BE2C (cell line): ENCODE results near the gene DKK3.

Experiments
- DNase-seq: peaks from one replicate; pipeline ENCODE4 v3.0.0-alpha.2; 2020
- H3K27me3 ChIP-seq: fragments of 250-450 bp; sonication (Bioruptor Pico); 2 replicates; pipeline ENCODE4 v1.5.1; 2020; ENCODE audit warnings: mild to moderate bottlenecking
- H3K36me3 ChIP-seq: fragments of 250-450 bp; sonication (Bioruptor Pico); 2 replicates; pipeline ENCODE4 v1.5.1; 2020; ENCODE audit warnings: mild to moderate bottlenecking
- H3K4me1 ChIP-seq: fragments of 250-450 bp; sonication (Bioruptor Pico); 2 replicates; pipeline ENCODE4 v1.5.1; 2020
- H3K4me3 ChIP-seq: 2 replicates; pipeline ENCODE4 v1.5.1; 2011; ENCODE audit warnings: low read depth, low read length
- H3K9me3 ChIP-seq: fragments of 250-450 bp; sonication (Bioruptor Pico); 2 replicates; pipeline ENCODE4 v1.5.1; 2020
- TF ChIP-seq, protein P1 (sequence below): IDR thresholded peaks from 2 replicates; pipeline ENCODE4 v1.5.1; 2012; ENCODE audit warnings: mild to moderate bottlenecking, low read depth, low read length

Gene DKK3

DNA sequence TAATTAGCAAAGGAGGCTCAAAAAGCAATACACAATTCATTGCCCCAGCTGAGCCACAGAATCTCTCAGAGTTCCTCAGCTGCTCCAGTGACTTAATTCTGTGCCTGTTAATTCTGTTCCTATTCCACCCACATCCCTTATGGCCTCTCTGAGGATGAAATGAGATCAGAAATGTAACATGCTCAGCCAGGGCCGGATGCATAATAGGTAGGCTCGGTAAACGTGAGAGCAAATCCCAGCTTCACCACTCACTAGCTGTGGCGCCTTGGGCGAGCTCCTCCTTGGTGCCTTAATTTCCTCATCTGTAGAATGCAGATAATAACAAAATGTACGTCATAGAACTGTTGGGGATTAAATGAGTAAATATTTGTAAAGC lies 42.8 kb upstream of the DKK3 start:
- DNase-seq, result no peak
- TF ChIP-seq, protein P1, sequence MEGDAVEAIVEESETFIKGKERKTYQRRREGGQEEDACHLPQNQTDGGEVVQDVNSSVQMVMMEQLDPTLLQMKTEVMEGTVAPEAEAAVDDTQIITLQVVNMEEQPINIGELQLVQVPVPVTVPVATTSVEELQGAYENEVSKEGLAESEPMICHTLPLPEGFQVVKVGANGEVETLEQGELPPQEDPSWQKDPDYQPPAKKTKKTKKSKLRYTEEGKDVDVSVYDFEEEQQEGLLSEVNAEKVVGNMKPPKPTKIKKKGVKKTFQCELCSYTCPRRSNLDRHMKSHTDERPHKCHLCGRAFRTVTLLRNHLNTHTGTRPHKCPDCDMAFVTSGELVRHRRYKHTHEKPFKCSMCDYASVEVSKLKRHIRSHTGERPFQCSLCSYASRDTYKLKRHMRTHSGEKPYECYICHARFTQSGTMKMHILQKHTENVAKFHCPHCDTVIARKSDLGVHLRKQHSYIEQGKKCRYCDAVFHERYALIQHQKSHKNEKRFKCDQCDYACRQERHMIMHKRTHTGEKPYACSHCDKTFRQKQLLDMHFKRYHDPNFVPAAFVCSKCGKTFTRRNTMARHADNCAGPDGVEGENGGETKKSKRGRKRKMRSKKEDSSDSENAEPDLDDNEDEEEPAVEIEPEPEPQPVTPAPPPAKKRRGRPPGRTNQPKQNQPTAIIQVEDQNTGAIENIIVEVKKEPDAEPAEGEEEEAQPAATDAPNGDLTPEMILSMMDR, result no peak
- H3K4me3 ChIP-seq, result no peak overlapping the region
- no peaks in the 10 kb centered on the region for H3K9me3 ChIP-seq
- no peaks in the 10 kb centered on the region for H3K27me3 ChIP-seq
- no peaks in the 10 kb centered on the region for H3K36me3 ChIP-seq
- H3K4me1 ChIP-seq, result no peaks in the 10 kb centered on the region

DNA sequence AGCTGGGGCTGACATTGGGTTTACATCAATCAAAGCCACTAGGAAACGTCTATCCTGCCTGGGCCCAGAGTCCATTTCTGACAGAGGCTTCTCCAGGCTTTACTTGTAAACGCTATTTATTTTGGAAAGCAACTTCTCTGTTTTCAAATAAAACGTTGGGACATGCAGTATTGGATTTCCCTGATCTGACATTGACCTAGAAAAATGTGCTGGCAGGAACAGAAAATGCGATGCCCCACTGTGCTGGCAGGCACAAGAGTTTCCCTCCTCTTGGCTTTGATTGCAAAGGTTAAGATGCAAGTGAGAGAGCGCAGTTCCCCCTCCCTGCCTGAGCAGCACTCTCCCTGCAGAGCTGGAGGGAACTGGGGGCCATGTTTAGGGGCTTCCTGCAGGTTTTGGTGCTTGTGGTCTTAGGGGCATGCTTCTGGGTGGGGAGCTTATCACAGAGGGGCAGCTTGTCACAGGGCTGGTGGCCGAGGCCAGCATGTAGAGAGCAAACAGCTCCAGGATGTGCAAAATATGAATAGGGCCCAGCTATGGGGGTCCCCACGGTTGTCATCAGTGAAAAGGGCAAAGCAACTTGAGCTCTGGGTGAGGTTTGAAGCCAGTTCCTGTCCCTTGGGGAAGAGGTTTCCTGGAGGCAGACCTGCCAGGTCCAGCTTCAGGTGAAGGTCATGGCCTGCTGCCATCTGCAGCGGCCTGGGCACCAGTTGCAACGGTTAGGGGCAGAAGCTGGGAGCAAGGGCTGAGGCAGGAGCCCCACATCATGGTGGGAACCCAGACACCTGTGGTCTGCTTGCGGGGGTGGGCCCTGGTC lies 42.3 kb upstream of the DKK3 start:
- DNase-seq, result no peak
- TF ChIP-seq, protein P1, result no peak
- H3K9me3 ChIP-seq, result no peaks in the 10 kb centered on the region
- no peaks in the 10 kb centered on the region for H3K4me1 ChIP-seq
- no peak overlapping the region for H3K4me3 ChIP-seq
- H3K27me3 ChIP-seq, result no peaks in the 10 kb centered on the region
- no peaks in the 10 kb centered on the region for H3K36me3 ChIP-seq

DNA sequence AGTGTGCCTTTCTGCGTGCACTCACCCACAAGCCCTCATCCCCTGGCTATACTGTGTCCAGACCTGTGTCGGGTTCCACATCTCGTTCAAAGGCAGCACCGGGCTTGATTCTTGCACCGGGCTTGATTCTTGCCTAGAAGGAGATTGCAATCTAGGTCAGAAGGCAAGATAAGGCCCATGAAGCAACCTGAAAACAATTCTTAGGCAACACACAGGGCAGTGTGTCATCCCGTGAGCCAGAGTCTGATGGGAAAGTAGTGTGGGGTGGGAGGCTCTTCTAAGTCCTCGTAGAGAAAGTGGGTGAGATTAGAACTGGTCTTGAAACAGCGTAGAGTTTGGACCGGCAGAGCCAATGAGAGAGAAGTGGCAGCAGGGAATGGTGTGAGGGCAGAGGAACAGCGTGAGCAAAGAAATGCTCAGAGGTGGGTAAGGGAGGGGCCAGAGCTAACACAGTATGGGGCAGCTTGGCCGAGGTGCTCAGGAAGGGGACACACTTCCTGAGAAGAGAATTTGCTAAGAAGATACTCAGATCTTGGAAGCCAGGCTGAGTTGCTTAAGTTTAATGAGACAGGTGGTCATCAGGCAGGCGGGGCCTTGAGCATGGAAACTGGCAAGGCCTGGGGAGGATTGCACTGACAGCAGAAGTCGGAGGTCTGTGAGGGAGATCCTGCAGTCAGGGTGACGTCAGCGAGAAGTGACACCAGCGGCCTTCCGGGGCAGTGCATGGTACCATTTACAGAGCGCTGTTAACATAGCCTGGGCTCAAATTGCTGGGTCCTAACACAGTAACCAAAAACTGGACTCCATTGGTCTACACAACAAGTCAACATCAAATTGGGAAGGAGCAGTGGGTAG lies 40.7 kb upstream of the DKK3 start:
- H3K4me3 ChIP-seq, result no peak overlapping the region
- no peak for DNase-seq
- H3K27me3 ChIP-seq, result no peaks in the 10 kb centered on the region
- H3K9me3 ChIP-seq, result no peaks in the 10 kb centered on the region
- TF ChIP-seq, protein P1, result no peak
- H3K36me3 ChIP-seq, result no peaks in the 10 kb centered on the region
- peaks cover under 1% of the 10 kb centered on the region; the same call in 1 of the 2 replicates for H3K4me1 ChIP-seq

DNA sequence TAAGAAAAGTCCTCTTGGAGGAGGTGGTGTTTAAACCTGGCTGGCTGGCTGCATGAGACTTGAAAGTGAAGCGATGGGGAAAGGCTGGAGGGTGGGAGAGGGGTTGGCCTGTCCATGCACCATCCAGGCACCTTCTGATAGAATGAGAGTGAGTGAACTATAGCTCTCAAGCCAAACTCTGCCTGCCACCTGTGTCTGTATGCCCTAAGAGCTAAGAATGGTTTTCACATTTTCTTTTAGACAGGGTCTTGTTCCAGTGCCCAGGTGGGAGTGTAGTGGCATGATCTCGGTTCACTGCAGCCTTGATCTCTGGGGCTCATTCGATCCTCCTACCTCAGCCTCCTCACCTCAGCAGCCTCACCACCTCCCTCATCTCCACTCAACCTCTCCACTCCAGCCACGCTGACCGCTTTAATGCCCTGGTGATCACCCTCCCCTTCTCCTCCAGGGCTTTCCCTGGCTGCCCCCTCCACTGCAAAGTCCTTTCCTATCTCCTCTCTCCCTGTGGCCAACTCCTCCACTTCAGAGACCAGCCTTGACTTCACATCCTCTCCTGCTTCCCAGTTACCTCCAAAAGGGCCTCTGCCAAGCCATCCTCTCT lies 38.3 kb upstream of the DKK3 start:
- no peak overlapping the region for H3K4me3 ChIP-seq
- TF ChIP-seq, protein P1, result no peak
- no peaks in the 10 kb centered on the region for H3K27me3 ChIP-seq
- H3K9me3 ChIP-seq, result no peaks in the 10 kb centered on the region
- peaks cover 2% of the 10 kb centered on the region; the same call in 1 of the 2 replicates for H3K4me1 ChIP-seq
- DNase-seq, result no peak
- H3K36me3 ChIP-seq, result no peaks in the 10 kb centered on the region

DNA sequence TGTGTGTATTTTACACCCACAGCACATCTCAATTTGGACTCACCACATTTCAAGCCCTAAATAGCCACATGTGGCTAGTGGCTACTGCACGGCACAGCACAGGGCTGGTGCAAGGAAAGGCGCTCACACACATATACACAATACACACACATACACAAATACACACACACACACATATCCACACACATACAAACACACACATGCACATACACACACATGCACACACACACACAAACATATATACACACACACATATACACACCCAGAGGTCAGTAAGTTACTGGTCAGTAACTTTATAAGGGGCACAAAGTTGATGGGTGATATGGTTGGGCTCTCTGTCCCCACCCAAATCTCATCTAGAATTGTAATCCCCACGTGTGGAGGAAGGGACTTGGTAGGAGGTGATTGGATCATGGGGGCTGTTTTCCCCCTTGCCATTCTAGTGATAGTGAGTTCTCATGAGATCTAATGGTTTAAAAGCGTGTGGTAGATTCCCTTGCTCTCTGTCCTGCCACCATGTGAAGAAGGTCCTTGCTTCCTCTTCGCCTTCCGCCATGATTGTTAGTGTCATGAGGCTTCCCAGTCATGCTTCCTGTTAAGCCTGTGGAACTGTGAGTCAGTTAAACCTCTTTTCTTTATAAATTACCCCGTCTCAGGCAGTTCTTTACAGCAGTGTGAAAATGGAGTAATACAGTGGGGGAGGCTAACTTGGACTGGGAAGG lies 37.6 kb upstream of the DKK3 start:
- no peak overlapping the region for H3K4me3 ChIP-seq
- H3K27me3 ChIP-seq, result no peaks in the 10 kb centered on the region
- no peaks in the 10 kb centered on the region for H3K9me3 ChIP-seq
- TF ChIP-seq, protein P1, result no peak
- H3K36me3 ChIP-seq, result no peaks in the 10 kb centered on the region
- DNase-seq, result no peak
- peaks cover 2% of the 10 kb centered on the region; the same call in 1 of the 2 replicates for H3K4me1 ChIP-seq
